MM.1S (cell line): ENCODE data around the gene ZNF436.

Experiments
- DNase-seq: peaks from one replicate; pipeline ENCODE4 v3.0.0-alpha.2; 2015
- H2AFZ ChIP-seq: fragments of 300-600 bp; sonication (generic); 2 replicates; pipeline ENCODE4 v1.6.0; 2016; ENCODE audit warnings: antibody characterized with exemption, low read length
- H3F3A ChIP-seq: fragments of 300-600 bp; sonication (generic); 2 replicates; pipeline ENCODE4 v1.6.1; 2016; ENCODE audit warnings: mild to moderate bottlenecking, antibody characterized with exemption, low read length, moderate library complexity, mixed read lengths; ENCODE audit not compliant: insufficient read depth
- H3K27ac ChIP-seq: fragments of 300-600 bp; sonication (generic); 2 replicates; pipeline ENCODE4 v1.5.1; 2016; ENCODE audit warnings: mild to moderate bottlenecking, low read length
- H3K27me3 ChIP-seq: fragments of 300-600 bp; sonication (generic); replicated peaks from 2 replicates; pipeline ENCODE4 v1.6.0; 2016; ENCODE audit warnings: low read length; ENCODE audit not compliant: insufficient read depth
- H3K36me3 ChIP-seq: fragments of 300-600 bp; sonication (generic); replicated peaks from 2 replicates; pipeline ENCODE4 v1.6.1; 2016; ENCODE audit warnings: mild to moderate bottlenecking, low read length, mixed read lengths; ENCODE audit not compliant: insufficient read depth
- H3K4me1 ChIP-seq: fragments of 300-600 bp; sonication (generic); 2 replicates; pipeline ENCODE4 v1.6.1; 2016; ENCODE audit warnings: low read length, mixed read lengths
- H3K4me2 ChIP-seq: fragments of 300-600 bp; sonication (generic); 2 replicates; pipeline ENCODE4 v1.6.0; 2016; ENCODE audit warnings: low read depth, low read length
- H3K4me3 ChIP-seq: fragments of 300-600 bp; sonication (generic); 2 replicates; pipeline ENCODE4 v1.5.1; 2016; ENCODE audit warnings: low read length, mixed read lengths
- H3K79me2 ChIP-seq: fragments of 300-600 bp; sonication (generic); 2 replicates; pipeline ENCODE4 v1.6.1; 2016; ENCODE audit warnings: mixed run types, low read length, mixed read lengths
- H3K9ac ChIP-seq: fragments of 300-600 bp; sonication (generic); 2 replicates; pipeline ENCODE4 v1.6.1; 2016; ENCODE audit warnings: low read length, mixed read lengths
- H3K9me2 ChIP-seq: fragments of 300-600 bp; sonication (generic); replicated peaks from 2 replicates; pipeline ENCODE4 v1.6.1; 2016; ENCODE audit warnings: mild to moderate bottlenecking, low read length, mixed read lengths; ENCODE audit not compliant: insufficient read depth
- H3K9me3 ChIP-seq: fragments of 300-600 bp; sonication (generic); replicated peaks from 2 replicates; pipeline ENCODE4 v1.6.1; 2016; ENCODE audit warnings: mild to moderate bottlenecking, low read length, mixed read lengths; ENCODE audit not compliant: insufficient read depth
- H4K20me1 ChIP-seq: fragments of 300-600 bp; sonication (generic); 2 replicates; pipeline ENCODE4 v1.6.1; 2016; ENCODE audit warnings: mild to moderate bottlenecking, low read length, moderate library complexity, mixed read lengths; ENCODE audit not compliant: insufficient read depth
- EZH2 ChIP-seq: fragments of 300-600 bp; sonication (generic); optimal IDR thresholded peaks from 2 replicates; pipeline ENCODE3; 2017; ENCODE audit warnings: low read depth, mild to moderate bottlenecking, antibody characterized with exemption, low read length, mixed read lengths
- EZH2phosphoT487 ChIP-seq: fragments of 300-600 bp; sonication (generic); IDR thresholded peaks from 2 replicates; pipeline ENCODE4 v1.6.1; 2018; ENCODE audit warnings: antibody characterized with exemption, low read length
- TF ChIP-seq, protein P1 (sequence below): fragments of 300-600 bp; sonication (generic); IDR thresholded peaks from 2 replicates; pipeline ENCODE4 v1.5.1; 2016; ENCODE audit warnings: antibody characterized with exemption, low read length, mixed read lengths

ZNF436 gene

GRCh38 chr1:23385119-23385621, 15.5 kb upstream of the ZNF436 start:
- DNase-seq, result no peak
- H4K20me1 ChIP-seq, result no peaks in the 10 kb centered on the region
- no peaks in the 10 kb centered on the region for H3K36me3 ChIP-seq
- no peaks in the 10 kb centered on the region for H3K27me3 ChIP-seq
- no peaks in the 10 kb centered on the region for H3K79me2 ChIP-seq
- no peak overlapping the region for H3K27ac ChIP-seq
- TF ChIP-seq EZH2, result no peak
- no peak for TF ChIP-seq EZH2phosphoT487
- TF ChIP-seq, protein P1, sequence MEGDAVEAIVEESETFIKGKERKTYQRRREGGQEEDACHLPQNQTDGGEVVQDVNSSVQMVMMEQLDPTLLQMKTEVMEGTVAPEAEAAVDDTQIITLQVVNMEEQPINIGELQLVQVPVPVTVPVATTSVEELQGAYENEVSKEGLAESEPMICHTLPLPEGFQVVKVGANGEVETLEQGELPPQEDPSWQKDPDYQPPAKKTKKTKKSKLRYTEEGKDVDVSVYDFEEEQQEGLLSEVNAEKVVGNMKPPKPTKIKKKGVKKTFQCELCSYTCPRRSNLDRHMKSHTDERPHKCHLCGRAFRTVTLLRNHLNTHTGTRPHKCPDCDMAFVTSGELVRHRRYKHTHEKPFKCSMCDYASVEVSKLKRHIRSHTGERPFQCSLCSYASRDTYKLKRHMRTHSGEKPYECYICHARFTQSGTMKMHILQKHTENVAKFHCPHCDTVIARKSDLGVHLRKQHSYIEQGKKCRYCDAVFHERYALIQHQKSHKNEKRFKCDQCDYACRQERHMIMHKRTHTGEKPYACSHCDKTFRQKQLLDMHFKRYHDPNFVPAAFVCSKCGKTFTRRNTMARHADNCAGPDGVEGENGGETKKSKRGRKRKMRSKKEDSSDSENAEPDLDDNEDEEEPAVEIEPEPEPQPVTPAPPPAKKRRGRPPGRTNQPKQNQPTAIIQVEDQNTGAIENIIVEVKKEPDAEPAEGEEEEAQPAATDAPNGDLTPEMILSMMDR, result no peak
- no peaks in the 10 kb centered on the region for H3F3A ChIP-seq
- H3K9me2 ChIP-seq, result no peaks in the 10 kb centered on the region
- H2AFZ ChIP-seq, result no peak overlapping the region
- H3K4me1 ChIP-seq, result no peaks in the 10 kb centered on the region
- no peaks in the 10 kb centered on the region for H3K9me3 ChIP-seq
- no peak overlapping the region for H3K4me3 ChIP-seq
- no peak overlapping the region for H3K9ac ChIP-seq
- no peak overlapping the region for H3K4me2 ChIP-seq

DNA sequence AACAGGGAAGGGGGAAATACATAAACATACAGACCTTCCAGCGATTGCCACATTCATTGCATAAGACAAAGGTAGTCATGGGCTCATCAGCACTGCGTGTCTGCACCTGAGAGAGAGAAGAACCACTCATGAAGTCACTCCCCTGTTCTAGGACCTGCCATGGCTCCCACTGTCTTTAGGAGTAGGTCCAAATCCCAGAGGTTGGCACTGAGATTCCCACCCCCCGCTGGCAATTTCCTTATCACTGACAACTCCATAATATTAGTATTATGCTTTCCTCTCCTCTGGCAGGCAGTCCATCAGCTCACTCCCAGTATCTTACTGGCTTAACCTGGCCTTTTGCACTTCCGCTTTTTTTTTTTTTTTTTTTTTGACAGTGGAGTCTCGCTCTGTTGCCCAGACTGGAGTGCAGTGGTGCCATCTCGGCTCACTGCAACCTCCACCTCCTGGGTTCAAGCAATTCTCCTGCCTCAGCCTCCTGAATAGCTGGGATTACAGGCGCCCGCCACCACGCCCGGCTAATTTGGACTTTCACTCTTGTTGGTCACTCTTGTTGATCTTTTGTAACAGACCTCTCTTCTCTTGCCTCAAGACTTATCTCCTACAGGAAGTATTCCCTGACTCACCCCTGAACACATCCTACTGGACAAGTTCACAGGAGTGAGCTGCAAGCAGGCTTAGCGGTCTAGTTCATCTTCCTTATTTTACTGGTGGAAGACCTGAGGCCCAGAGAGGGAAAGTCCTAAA, 14.8 kb upstream of the ZNF436 start:
- H3K27me3 ChIP-seq, result no peaks in the 10 kb centered on the region
- H3K79me2 ChIP-seq, result no peaks in the 10 kb centered on the region
- no peaks in the 10 kb centered on the region for H3K9me3 ChIP-seq
- no peaks in the 10 kb centered on the region for H3K9me2 ChIP-seq
- H3K36me3 ChIP-seq, result no peaks in the 10 kb centered on the region
- no peak for TF ChIP-seq EZH2phosphoT487
- TF ChIP-seq, protein P1, result no peak
- no peak for TF ChIP-seq EZH2
- no peak overlapping the region for H3K4me3 ChIP-seq
- no peak overlapping the region for H3K27ac ChIP-seq
- H2AFZ ChIP-seq, result no peak overlapping the region
- no peaks in the 10 kb centered on the region for H3F3A ChIP-seq
- no peak overlapping the region for H3K4me2 ChIP-seq
- H3K4me1 ChIP-seq, result no peaks in the 10 kb centered on the region
- no peak overlapping the region for H3K9ac ChIP-seq
- DNase-seq, result no peak
- H4K20me1 ChIP-seq, result no peaks in the 10 kb centered on the region

DNA sequence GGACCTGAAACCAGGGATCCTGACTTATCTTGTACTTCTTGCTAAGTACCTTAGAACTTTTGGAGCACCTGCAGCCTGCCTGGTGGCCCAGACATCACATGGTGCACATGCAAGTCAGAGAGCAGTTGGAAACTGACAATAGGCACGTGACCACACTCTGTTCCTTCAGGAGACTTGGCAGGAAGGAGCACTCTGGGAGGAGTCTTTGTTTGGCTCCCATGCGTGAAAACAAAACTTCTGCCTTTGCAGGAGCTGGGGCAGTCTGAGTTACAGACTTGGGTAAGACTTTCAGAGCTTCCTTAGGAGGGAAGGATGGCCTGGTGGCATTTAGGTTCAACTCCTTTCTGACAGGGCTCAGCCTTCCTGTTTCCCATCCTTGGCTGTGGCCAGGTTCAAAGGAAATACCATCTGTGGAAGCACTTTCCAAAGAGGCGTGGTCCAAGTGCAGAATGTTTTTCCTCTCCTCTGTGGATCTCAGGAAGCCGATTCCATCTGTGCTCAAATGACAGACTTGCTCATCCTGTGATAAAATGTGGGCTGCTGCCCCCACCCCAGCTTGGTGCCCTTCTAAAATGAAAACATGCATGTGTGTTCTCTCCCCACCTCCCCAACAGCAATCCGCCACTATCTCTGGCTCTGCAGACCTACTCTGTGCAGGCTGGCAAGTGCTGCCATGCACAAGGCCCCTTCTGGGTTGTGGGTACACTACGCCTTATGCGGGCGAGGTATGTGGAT, 14.1 kb upstream of the ZNF436 start:
- Histone ChIP-seq H2AFZ (no peak overlapping the region), H3K4me3 (no peak overlapping the region), H3K79me2 (no peaks in the 10 kb centered on the region), H3K9ac (no peak overlapping the region), H3K27ac (no peak overlapping the region), H3F3A (no peaks in the 10 kb centered on the region), H4K20me1 (no peaks in the 10 kb centered on the region), H3K9me2 (no peaks in the 10 kb centered on the region), H3K36me3 (no peaks in the 10 kb centered on the region), H3K27me3 (no peaks in the 10 kb centered on the region), H3K9me3 (no peaks in the 10 kb centered on the region), H3K4me2 (no peak overlapping the region), H3K4me1 (no peaks in the 10 kb centered on the region)
- DNase-seq, result no peak
- TF ChIP-seq EZH2phosphoT487 (no peak), EZH2 (no peak)
- TF ChIP-seq, protein P1, result no peak
